HG03039 (cell line): ENCODE results near the gene CNTN3.

Experiments
- ATAC-seq: cut with Tn5 transposase; IDR thresholded peaks from one replicate; pipeline ENCODE4 v1.9.1; 2021; ENCODE audit warnings: mild to moderate bottlenecking, moderate library complexity; ENCODE audit not compliant: unreplicated experiment

The CNTN3 gene

DNA sequence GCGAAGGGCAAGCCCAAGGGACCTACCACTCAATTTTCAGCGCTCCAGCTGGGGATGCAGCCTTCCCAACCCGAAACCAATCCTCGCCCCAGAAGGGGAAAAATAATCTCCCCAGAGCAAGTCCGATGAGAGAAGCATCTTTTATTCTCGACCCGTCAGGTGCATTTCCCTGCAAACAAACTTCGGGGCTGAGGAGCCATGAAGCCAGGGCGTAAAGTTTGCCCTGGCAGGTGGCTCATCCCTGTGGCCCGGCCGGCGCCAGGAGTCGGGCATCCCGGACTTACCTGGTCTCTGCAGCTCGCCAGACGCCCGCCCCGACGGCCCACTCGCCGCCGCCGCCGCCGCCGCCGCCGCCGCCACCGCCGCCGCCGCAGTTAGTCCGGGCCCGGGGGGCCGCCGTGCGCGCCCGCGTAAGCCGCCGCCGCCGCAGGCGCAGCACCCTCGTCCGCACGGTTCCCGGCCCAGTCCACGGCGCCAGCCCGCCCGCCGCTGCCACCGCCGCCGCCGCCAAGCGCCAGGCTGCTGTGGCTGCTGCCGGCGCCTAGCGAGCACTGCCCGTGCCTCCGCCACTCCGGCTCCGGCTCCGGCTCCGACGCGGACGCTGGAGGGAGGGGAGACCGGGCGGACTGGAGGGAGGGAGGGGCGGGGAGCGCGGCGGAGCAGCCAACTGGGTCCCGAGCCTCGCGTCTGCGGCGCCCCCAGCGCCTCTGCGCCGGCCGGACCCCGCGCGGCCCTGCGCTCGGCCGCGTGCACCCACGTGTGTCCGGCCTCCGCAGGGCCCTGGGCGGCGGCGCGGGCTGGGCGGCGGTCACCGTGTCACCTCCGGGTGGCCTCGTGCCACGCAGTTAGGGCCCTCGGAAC is at the start of gene CNTN3:
TSS of gene CNTN3 (minus strand) at position 553 of the 861 bp plus-strand sequence. CDS start 93,547 bp downstream, outside the sequence.
- ATAC-seq = no peak

- ATAC-seq = no peak
These were observed 48.7 kb upstream of the CNTN3 start for GRCh38 chr3:74663178-74663577.

DNA sequence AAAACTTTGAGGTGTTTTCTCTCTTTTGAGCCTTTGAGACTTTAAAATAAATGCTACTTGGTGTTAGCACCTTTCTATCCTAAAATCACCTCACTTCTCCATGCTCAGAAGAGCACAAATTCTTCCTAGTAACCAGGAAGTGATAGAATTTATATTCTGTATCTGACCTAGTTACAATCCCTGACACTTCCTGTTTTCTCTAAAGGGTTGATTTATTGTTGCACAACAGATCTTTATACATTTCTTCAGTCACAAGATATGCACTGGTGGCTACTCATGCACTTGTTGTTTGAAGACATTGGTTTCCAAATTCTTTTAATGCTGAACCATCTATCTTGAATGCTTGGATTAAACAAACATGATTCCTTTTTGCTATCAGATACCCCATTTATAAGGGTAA is 47.2 kb upstream of the CNTN3 start:
- ATAC-seq = no peak

GRCh38 chr3:74651885-74652284 is 37.4 kb upstream of the CNTN3 start:
- ATAC-seq = no peak

DNA sequence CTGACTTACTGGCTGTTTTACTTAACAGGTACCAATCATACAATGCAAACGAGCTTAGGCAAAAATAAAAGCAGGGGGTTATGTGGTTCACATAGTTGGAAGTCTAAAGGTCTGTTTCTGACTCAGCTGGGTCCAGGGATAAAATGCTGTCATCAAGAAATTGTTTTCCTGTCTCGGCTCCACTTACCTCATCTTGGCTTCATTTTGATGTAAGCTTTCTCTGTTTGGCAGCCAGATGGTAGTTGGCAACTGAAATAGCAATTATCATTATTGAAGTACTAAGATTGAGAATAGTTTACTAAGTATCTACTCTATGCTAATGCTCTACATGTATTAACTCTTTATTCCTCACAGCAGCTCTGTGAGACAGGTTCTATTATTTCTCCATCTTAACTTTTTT is 36.8 kb upstream of the CNTN3 start:
- no peak for ATAC-seq

- ATAC-seq = no peak
These were observed 33.6 kb upstream of the CNTN3 start for GRCh38 chr3:74648107-74648506.

GRCh38 chr3:74646094-74646493 is 31.6 kb upstream of the CNTN3 start:
- ATAC-seq = no peak

DNA sequence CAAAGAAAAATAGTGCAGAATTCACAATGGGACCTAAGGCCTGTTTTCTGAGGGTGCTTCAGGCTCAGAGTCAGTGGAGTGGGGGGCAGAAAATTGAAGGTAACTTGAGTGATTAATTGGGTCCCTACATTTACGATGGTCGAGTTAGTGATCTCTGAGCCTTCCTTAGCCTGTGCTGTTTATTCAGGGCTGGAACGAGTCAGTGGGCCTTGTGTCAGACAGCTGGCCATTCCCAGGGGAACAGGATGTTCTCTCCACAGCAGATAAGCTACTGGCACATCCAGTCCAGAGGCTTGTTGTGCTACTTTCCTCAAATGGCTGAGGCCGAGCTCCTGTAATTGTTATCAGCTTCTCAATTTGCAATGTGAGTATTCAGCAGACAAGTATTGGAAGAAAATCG is 29.2 kb upstream of the CNTN3 start:
- ATAC-seq = no peak

GRCh38 chr3:74642876-74643275 is 28.4 kb upstream of the CNTN3 start:
- no peak for ATAC-seq

- ATAC-seq = no peak
These were observed 25.8 kb upstream of the CNTN3 start for GRCh38 chr3:74640211-74640610.

- no peak for ATAC-seq
These were observed 25.2 kb upstream of the CNTN3 start for GRCh38 chr3:74639681-74640080.

- no peak for ATAC-seq
These were observed 22.5 kb upstream of the CNTN3 start for GRCh38 chr3:74636981-74637380.

GRCh38 chr3:74633021-74633420 is 18.6 kb upstream of the CNTN3 start:
- ATAC-seq = no peak

- ATAC-seq = no peak
These were observed 17.1 kb upstream of the CNTN3 start for GRCh38 chr3:74631351-74632140.

GRCh38 chr3:74630602-74631001 is 16.1 kb upstream of the CNTN3 start:
- ATAC-seq = no peak

- ATAC-seq = no peak
These were observed 11.6 kb upstream of the CNTN3 start for GRCh38 chr3:74626011-74626410.

- ATAC-seq = no peak
These were observed 9.8 kb upstream of the CNTN3 start for GRCh38 chr3:74624301-74624700.

- no peak for ATAC-seq
These were observed 8.9 kb upstream of the CNTN3 start for GRCh38 chr3:74623261-74623836.

- ATAC-seq = no peak
These were observed 7.1 kb upstream of the CNTN3 start for GRCh38 chr3:74621581-74621980.

- no peak for ATAC-seq
These were observed 3.3 kb upstream of the CNTN3 start for GRCh38 chr3:74617776-74618175.

GRCh38 chr3:74613521-74614106 is 845 bp downstream of the CNTN3 start:
- no peak for ATAC-seq
